Suprapubic skin (tissue), 3 donors: ENCODE results near the gene PPIAL4G.
"Not testable (repeated sequence)": the region's sequence is repeated elsewhere in the genome, so short reads cannot be mapped to it uniquely, and the experiment has no call there.

ENCODE experiments used
- CTCF ChIP-seq, 2 donors: fragments of 200-600 bp in 1 of 2; fragments of 450-650 bp in 1 of 2; sonication (generic) in 1 of 2; IDR thresholded peaks; one replicate each; pipeline ENCODE4 v1.5.1; 2016 to 2019; ENCODE audit warnings: antibody characterized with exemption in 2 of 2, mild to moderate bottlenecking in 1 of 2, moderate library complexity in 1 of 2
- EP300 ChIP-seq: sonication (generic); formaldehyde crosslinking; IDR thresholded peaks from one replicate; pipeline ENCODE4 v1.6.1; 2017; ENCODE audit warnings: antibody characterized with exemption
- POLR2A ChIP-seq, 2 donors: fragments of 450-650 bp; IDR thresholded peaks; one replicate each; pipeline ENCODE4 v1.6.1; 2017; ENCODE audit warnings: antibody characterized with exemption in 2 of 2, mild to moderate bottlenecking in 2 of 2, moderate library complexity in 2 of 2

- not testable (repeated sequence) for TF ChIP-seq EP300; CTCF (IDR thresholded peaks at IDR 0.05); POLR2A (IDR thresholded peaks at IDR 0.05)
Measured at GRCh38 chr1:148512571-148513184, 29.6 kb upstream of the PPIAL4G start.
